Measurements from ENCODE around the gene RPGRIP1L.

RPGRIP1L gene

GRCh38 chr16:53631236-53632025, 72.2 kb downstream of the RPGRIP1L start:
- no peak overlapping the region for H3K4me3 ChIP-seq (ENCODE audit: control insufficient read depth, low read depth, low read length)
- TF ChIP-seq CTCF (conservative IDR thresholded peaks at IDR 0.05; ENCODE audit: control insufficient read depth, insufficient read depth, low read depth, low read length), result no peak
- DNase-seq (ENCODE audit: low read depth), result no peak

- H3K4me3 ChIP-seq (ENCODE audit: control insufficient read depth, low read depth, low read length), result no peak overlapping the region
- DNase-seq (ENCODE audit: low read depth), result no peak
- TF ChIP-seq CTCF (conservative IDR thresholded peaks at IDR 0.05; ENCODE audit: control insufficient read depth, insufficient read depth, low read depth, low read length), result no peak
Observed at GRCh38 chr16:53629607-53630312, 73.9 kb downstream of the RPGRIP1L start.

- DNase-seq (ENCODE audit: low read depth), result no peak
- no peak overlapping the region for H3K4me3 ChIP-seq (ENCODE audit: control insufficient read depth, low read depth, low read length)
- no peak for TF ChIP-seq CTCF (conservative IDR thresholded peaks at IDR 0.05; ENCODE audit: control insufficient read depth, insufficient read depth, low read depth, low read length)
Observed at GRCh38 chr16:53629151-53629550, 74.5 kb downstream of the RPGRIP1L start.

- no peak for TF ChIP-seq CTCF (conservative IDR thresholded peaks at IDR 0.05; ENCODE audit: control insufficient read depth, insufficient read depth, low read depth, low read length)
- no peak for DNase-seq (ENCODE audit: low read depth)
- H3K4me3 ChIP-seq (ENCODE audit: control insufficient read depth, low read depth, low read length), result no peak overlapping the region
Observed at GRCh38 chr16:53626811-53627210, 76.8 kb downstream of the RPGRIP1L start.

- no peak for TF ChIP-seq CTCF (conservative IDR thresholded peaks at IDR 0.05; ENCODE audit: control insufficient read depth, insufficient read depth, low read depth, low read length)
- DNase-seq (ENCODE audit: low read depth), result no peak
- H3K4me3 ChIP-seq (ENCODE audit: control insufficient read depth, low read depth, low read length), result no peak overlapping the region
Observed at GRCh38 chr16:53626161-53626560, 77.5 kb downstream of the RPGRIP1L start.

GRCh38 chr16:53625221-53625620, 78.4 kb downstream of the RPGRIP1L start:
- no peak for TF ChIP-seq CTCF (conservative IDR thresholded peaks at IDR 0.05; ENCODE audit: control insufficient read depth, insufficient read depth, low read depth, low read length)
- no peak overlapping the region for H3K4me3 ChIP-seq (ENCODE audit: control insufficient read depth, low read depth, low read length)
- DNase-seq (ENCODE audit: low read depth), result no peak

Measured in fibroblast of mammary gland (primary cell).